GM18498 (cell line): Measurements from ENCODE around the gene SRSF2.
A peak's percentile ranks its signal among the peaks of the same experiment; 100 is the strongest.
"Not testable (repeated sequence)": the region's sequence is repeated elsewhere in the genome, so short reads cannot be mapped to it uniquely, and the experiment has no call there.

ENCODE experiments used
- ATAC-seq: cut with Tn5 transposase; IDR thresholded peaks from one replicate; pipeline ENCODE4 v1.9.1; 2021; ENCODE audit warnings: mild to moderate bottlenecking, moderate library complexity; ENCODE audit not compliant: unreplicated experiment

SRSF2 gene

GRCh38 chr17:76702076-76702475 is 35.1 kb downstream of the SRSF2 start:
- ATAC-seq: no peak

GRCh38 chr17:76701471-76701967 is 35.6 kb downstream of the SRSF2 start:
- ATAC-seq: no peak

- no peak for ATAC-seq
Measured at GRCh38 chr17:76700617-76701470, 36.3 kb downstream of the SRSF2 start.

GRCh38 chr17:76700270-76700616 is 36.9 kb downstream of the SRSF2 start:
- ATAC-seq: no peak

- ATAC-seq: not testable (repeated sequence)
Measured at GRCh38 chr17:76698466-76698977, 38.6 kb downstream of the SRSF2 start.

- no peak for ATAC-seq
Measured at GRCh38 chr17:76697702-76698465, 39.2 kb downstream of the SRSF2 start.

GRCh38 chr17:76696763-76697701 is 40.1 kb downstream of the SRSF2 start:
- peak; percentile 44 for ATAC-seq

GRCh38 chr17:76695059-76695831 is 41.9 kb downstream of the SRSF2 start:
- no peak for ATAC-seq

- no peak for ATAC-seq
Measured at GRCh38 chr17:76691379-76692191, 45.5 kb downstream of the SRSF2 start.

GRCh38 chr17:76690596-76691280 is 46.4 kb downstream of the SRSF2 start:
- no peak for ATAC-seq

- ATAC-seq: no peak
Measured at GRCh38 chr17:76689859-76690258, 47.3 kb downstream of the SRSF2 start.

- no peak for ATAC-seq
Measured at GRCh38 chr17:76688165-76688622, 48.9 kb downstream of the SRSF2 start.

GRCh38 chr17:76687298-76688164 is 49.6 kb downstream of the SRSF2 start:
- no peak for ATAC-seq

- no peak for ATAC-seq
Measured at GRCh38 chr17:76686538-76687297, 50.4 kb downstream of the SRSF2 start.

GRCh38 chr17:76685846-76686245 is 51.3 kb downstream of the SRSF2 start:
- ATAC-seq: no peak

- ATAC-seq: no peak
Measured at GRCh38 chr17:76685366-76685765, 51.8 kb downstream of the SRSF2 start.

- no peak for ATAC-seq
Measured at GRCh38 chr17:76684756-76685155, 52.4 kb downstream of the SRSF2 start.
